ENCODE measurements around the gene PKP4.

GRCh38 chr2:158507141-158507540 is 50.4 kb downstream of the PKP4 start:
- TF ChIP-seq POLR2A (IDR thresholded peaks at IDR 0.05) (no peak), CTCF (IDR thresholded peaks at IDR 0.05) (no peak), EP300 (IDR thresholded peaks at IDR 0.05) (no peak)
